ENCODE results near the gene NEIL3. TPM values are rescaled to one million over a fixed set of nuclear protein-coding genes. Genes with fewer than 3 reads are reported as not detected.

NEIL3 gene
- total and polyA plus RNA-seq, 2 donors (not counting 1 experiment from before 2014, with no cell fraction given) = 4.5 to 5.2 TPM

DNA sequence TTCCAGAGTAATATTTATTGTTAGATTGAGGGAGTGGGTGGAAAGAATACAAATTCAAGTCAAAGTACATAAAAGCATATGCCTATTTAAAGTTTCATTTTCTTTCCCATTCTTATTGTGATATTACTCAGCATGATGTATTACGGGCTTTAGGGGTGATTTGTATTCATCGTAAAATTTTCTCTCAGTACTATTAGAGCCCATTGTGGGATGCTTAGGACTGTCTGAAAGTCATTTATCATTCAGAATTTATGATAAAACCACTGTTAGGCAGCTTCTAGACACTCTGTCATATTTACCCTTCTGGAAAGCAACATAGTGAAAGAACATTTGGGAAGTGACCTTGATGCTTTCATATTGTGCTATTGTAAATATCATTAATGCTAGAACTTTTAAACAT lies 86.7 kb downstream of the NEIL3 start:
- Histone ChIP-seq H2AFZ (ENCODE audit: low read length) (no peak overlapping the region), H4K20me1 (ENCODE audit: control insufficient read depth, extremely low read depth, insufficient read depth, low read length) (no peaks in the 10 kb centered on the region), H3K4me1 (ENCODE audit: control insufficient read depth, extremely low read depth, insufficient read depth, low read length) (no peaks in the 10 kb centered on the region), H3K4me3 (replicated peaks in 1 of 4; ENCODE audit: control extremely low read depth in 1 of 4, insufficient read depth in 1 of 4, low read depth in 3 of 4, low read length in 4 of 4) (no peak overlapping the region), H3K79me2 (ENCODE audit: control insufficient read depth, insufficient read depth, low read length) (no peaks in the 10 kb centered on the region), H3K36me3 (ENCODE audit: control insufficient read depth, insufficient read depth, low read length) (no peaks in the 10 kb centered on the region), H3K9me3 (ENCODE audit: control insufficient read depth, insufficient read depth, low read depth, low read length) (no peaks in the 10 kb centered on the region), H3K9ac (ENCODE audit: insufficient read depth, low read length) (no peak overlapping the region), H3K27me3 (ENCODE audit: control insufficient read depth, insufficient read depth, low read length) (no peaks in the 10 kb centered on the region), H3K4me2 (ENCODE audit: extremely low read depth, insufficient read depth, low read length) (no peak overlapping the region), H3K27ac (ENCODE audit: insufficient read depth, low read length) (no peak overlapping the region)
- no peak for TF ChIP-seq EZH2 (IDR thresholded peaks at IDR 0.05; ENCODE audit: low read length, missing control alignments)
- TF ChIP-seq, protein P1, sequence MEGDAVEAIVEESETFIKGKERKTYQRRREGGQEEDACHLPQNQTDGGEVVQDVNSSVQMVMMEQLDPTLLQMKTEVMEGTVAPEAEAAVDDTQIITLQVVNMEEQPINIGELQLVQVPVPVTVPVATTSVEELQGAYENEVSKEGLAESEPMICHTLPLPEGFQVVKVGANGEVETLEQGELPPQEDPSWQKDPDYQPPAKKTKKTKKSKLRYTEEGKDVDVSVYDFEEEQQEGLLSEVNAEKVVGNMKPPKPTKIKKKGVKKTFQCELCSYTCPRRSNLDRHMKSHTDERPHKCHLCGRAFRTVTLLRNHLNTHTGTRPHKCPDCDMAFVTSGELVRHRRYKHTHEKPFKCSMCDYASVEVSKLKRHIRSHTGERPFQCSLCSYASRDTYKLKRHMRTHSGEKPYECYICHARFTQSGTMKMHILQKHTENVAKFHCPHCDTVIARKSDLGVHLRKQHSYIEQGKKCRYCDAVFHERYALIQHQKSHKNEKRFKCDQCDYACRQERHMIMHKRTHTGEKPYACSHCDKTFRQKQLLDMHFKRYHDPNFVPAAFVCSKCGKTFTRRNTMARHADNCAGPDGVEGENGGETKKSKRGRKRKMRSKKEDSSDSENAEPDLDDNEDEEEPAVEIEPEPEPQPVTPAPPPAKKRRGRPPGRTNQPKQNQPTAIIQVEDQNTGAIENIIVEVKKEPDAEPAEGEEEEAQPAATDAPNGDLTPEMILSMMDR (conservative IDR thresholded peaks at IDR 0.05 in 1 of 2, IDR thresholded peaks at IDR 0.05 in 1 of 2; ENCODE audit: low read depth in 1 of 2, low read length in 2 of 2) = no peak
- DNase-seq (ENCODE audit: low read depth in 2 of 2) = no peak

- TF ChIP-seq, protein P1 (conservative IDR thresholded peaks at IDR 0.05 in 1 of 2, IDR thresholded peaks at IDR 0.05 in 1 of 2; ENCODE audit: low read depth in 1 of 2, low read length in 2 of 2) = no peak
- no peak for TF ChIP-seq EZH2 (IDR thresholded peaks at IDR 0.05; ENCODE audit: low read length, missing control alignments)
- no peaks in the 10 kb centered on the region for H3K9me3 ChIP-seq (ENCODE audit: control insufficient read depth, insufficient read depth, low read depth, low read length)
- H3K4me2 ChIP-seq (ENCODE audit: extremely low read depth, insufficient read depth, low read length) = no peak overlapping the region
- peak; percentile 11 to 82 for DNase-seq (ENCODE audit: low read depth in 2 of 2)
- H3K27me3 ChIP-seq (ENCODE audit: control insufficient read depth, insufficient read depth, low read length) = no peaks in the 10 kb centered on the region
- no peaks in the 10 kb centered on the region for H3K79me2 ChIP-seq (ENCODE audit: control insufficient read depth, insufficient read depth, low read length)
- H3K27ac ChIP-seq (ENCODE audit: insufficient read depth, low read length) = no peak overlapping the region
- no peak overlapping the region for H3K9ac ChIP-seq (ENCODE audit: insufficient read depth, low read length)
- H4K20me1 ChIP-seq (ENCODE audit: control insufficient read depth, extremely low read depth, insufficient read depth, low read length) = no peaks in the 10 kb centered on the region
- no peaks in the 10 kb centered on the region for H3K36me3 ChIP-seq (ENCODE audit: control insufficient read depth, insufficient read depth, low read length)
- no peaks in the 10 kb centered on the region for H3K4me1 ChIP-seq (ENCODE audit: control insufficient read depth, extremely low read depth, insufficient read depth, low read length)
- no peak overlapping the region for H2AFZ ChIP-seq (ENCODE audit: low read length)
- H3K4me3 ChIP-seq (replicated peaks in 1 of 4; ENCODE audit: control extremely low read depth in 1 of 4, insufficient read depth in 1 of 4, low read depth in 3 of 4, low read length in 4 of 4) = no peak overlapping the region
These were observed 90.4 kb downstream of the NEIL3 start for GRCh38 chr4:177400030-177400429.

GRCh38 chr4:177401658-177402273 lies 92.1 kb downstream of the NEIL3 start:
- TF ChIP-seq, protein P1 (conservative IDR thresholded peaks at IDR 0.05 in 1 of 2, IDR thresholded peaks at IDR 0.05 in 1 of 2; ENCODE audit: low read depth in 1 of 2, low read length in 2 of 2) = no peak
- TF ChIP-seq EZH2 (IDR thresholded peaks at IDR 0.05; ENCODE audit: low read length, missing control alignments) = no peak
- no peaks in the 10 kb centered on the region for H3K79me2 ChIP-seq (ENCODE audit: control insufficient read depth, insufficient read depth, low read length)
- H3K27me3 ChIP-seq (ENCODE audit: control insufficient read depth, insufficient read depth, low read length) = no peaks in the 10 kb centered on the region
- H3K4me1 ChIP-seq (ENCODE audit: control insufficient read depth, extremely low read depth, insufficient read depth, low read length) = no peaks in the 10 kb centered on the region
- no peaks in the 10 kb centered on the region for H3K9me3 ChIP-seq (ENCODE audit: control insufficient read depth, insufficient read depth, low read depth, low read length)
- no peak for DNase-seq (ENCODE audit: low read depth in 2 of 2)
- no peak overlapping the region for H3K4me3 ChIP-seq (replicated peaks in 1 of 4; ENCODE audit: control extremely low read depth in 1 of 4, insufficient read depth in 1 of 4, low read depth in 3 of 4, low read length in 4 of 4)
- H3K27ac ChIP-seq (ENCODE audit: insufficient read depth, low read length) = no peak overlapping the region
- no peak overlapping the region for H3K9ac ChIP-seq (ENCODE audit: insufficient read depth, low read length)
- H3K4me2 ChIP-seq (ENCODE audit: extremely low read depth, insufficient read depth, low read length) = no peak overlapping the region
- no peaks in the 10 kb centered on the region for H4K20me1 ChIP-seq (ENCODE audit: control insufficient read depth, extremely low read depth, insufficient read depth, low read length)
- no peak overlapping the region for H2AFZ ChIP-seq (ENCODE audit: low read length)
- H3K36me3 ChIP-seq (ENCODE audit: control insufficient read depth, insufficient read depth, low read length) = no peaks in the 10 kb centered on the region
